H9 (cell line): Measurements from ENCODE around the gene ISYNA1. TPM values are rescaled to one million over a fixed set of nuclear protein-coding genes. Genes with fewer than 3 reads are reported as not detected.

Source experiments
- DNase-seq: peaks from one replicate; pipeline ENCODE4 v3.0.0-alpha.2; 2017
- H2AFZ ChIP-seq: one replicate; pipeline ENCODE4 v1.6.1; 2013; ENCODE audit warnings: mild to moderate bottlenecking, low read length, control low read depth, moderate library complexity
- H2AK5ac ChIP-seq: 2 replicates; pipeline ENCODE4 v1.6.1; 2013; ENCODE audit warnings: low read length, control low read depth, mixed read lengths; ENCODE audit not compliant: insufficient read length
- H2BK120ac ChIP-seq: one replicate; pipeline ENCODE4 v1.6.1; 2013; ENCODE audit warnings: low read depth, mild to moderate bottlenecking, low read length, control low read depth, inconsistent platforms; ENCODE audit not compliant: poor library complexity, severe bottlenecking
- H2BK12ac ChIP-seq: 2 replicates; pipeline ENCODE4 v1.6.1; 2013; ENCODE audit warnings: low read length, control low read depth, mixed read lengths, low read depth; ENCODE audit not compliant: insufficient read length
- H2BK15ac ChIP-seq: 2 replicates; pipeline ENCODE4 v1.6.1; 2013; ENCODE audit warnings: low read depth, low read length, control low read depth
- H2BK20ac ChIP-seq: one replicate; pipeline ENCODE4 v1.6.1; 2013; ENCODE audit warnings: low read depth, mild to moderate bottlenecking, low read length, control low read depth, inconsistent platforms; ENCODE audit not compliant: poor library complexity, severe bottlenecking
- H2BK5ac ChIP-seq: 2 replicates; pipeline ENCODE4 v1.6.1; 2013; ENCODE audit warnings: low read length, control low read depth, mixed read lengths; ENCODE audit not compliant: insufficient read length
- H3K14ac ChIP-seq: 2 replicates; pipeline ENCODE4 v1.6.1; 2013; ENCODE audit warnings: low read length, control low read depth; ENCODE audit not compliant: insufficient read depth
- H3K18ac ChIP-seq: 2 replicates; pipeline ENCODE4 v1.6.1; 2013; ENCODE audit warnings: low read depth, mild to moderate bottlenecking, mixed read lengths, low read length, control low read depth; ENCODE audit not compliant: insufficient read length
- H3K23ac ChIP-seq: 2 replicates; pipeline ENCODE4 v1.6.1; 2013; ENCODE audit warnings: low read length, control low read depth, mixed read lengths, low read depth; ENCODE audit not compliant: insufficient read length
- H3K23me2 ChIP-seq: 2 replicates; pipeline ENCODE4 v1.6.1; 2013; ENCODE audit warnings: low read depth, mild to moderate bottlenecking, mixed read lengths, low read length, control low read depth; ENCODE audit not compliant: insufficient read length, poor library complexity, severe bottlenecking
- H3K27ac ChIP-seq: 2 replicates; pipeline ENCODE4 v1.5.1; 2013; ENCODE audit warnings: low read length, control low read depth, mixed read lengths, low read depth; ENCODE audit not compliant: insufficient read length
- H3K27me3 ChIP-seq: 2 replicates; pipeline ENCODE4 v1.6.1; 2013; ENCODE audit warnings: low read length, control low read depth, inconsistent platforms; ENCODE audit not compliant: insufficient read depth
- H3K4ac ChIP-seq: 2 replicates; pipeline ENCODE4 v1.6.1; 2013; ENCODE audit warnings: low read depth, mild to moderate bottlenecking, control low read depth, inconsistent platforms, low read length, moderate library complexity
- H3K4me1 ChIP-seq: 2 replicates; pipeline ENCODE4 v1.6.1; 2013; ENCODE audit warnings: low read length, control low read depth, inconsistent platforms; ENCODE audit not compliant: insufficient read depth
- H3K4me2 ChIP-seq: 2 replicates; pipeline ENCODE4 v1.6.1; 2013; ENCODE audit warnings: low read length, control low read depth, mixed read lengths; ENCODE audit not compliant: insufficient read length, insufficient read depth
- H3K56ac ChIP-seq: 2 replicates; pipeline ENCODE4 v1.6.1; 2013; ENCODE audit warnings: low read depth, mild to moderate bottlenecking, mixed read lengths, low read length, control low read depth; ENCODE audit not compliant: insufficient read length
- H3K79me1 ChIP-seq: 2 replicates; pipeline ENCODE4 v1.6.1; 2013; ENCODE audit warnings: low read depth, mild to moderate bottlenecking, moderate library complexity, low read length, control low read depth, inconsistent platforms; ENCODE audit not compliant: insufficient read depth, poor library complexity, severe bottlenecking
- H3K79me2 ChIP-seq: 2 replicates; pipeline ENCODE4 v1.6.1; 2013; ENCODE audit warnings: low read length, control low read depth, inconsistent platforms; ENCODE audit not compliant: insufficient read depth
- H3K9ac ChIP-seq: 2 replicates; pipeline ENCODE4 v1.6.1; 2013; ENCODE audit warnings: low read length, control low read depth, mixed read lengths; ENCODE audit not compliant: insufficient read length; ENCODE audit errors: extremely low read depth
- H3K9me3 ChIP-seq: one replicate; pipeline ENCODE4 v1.6.1; 2013; ENCODE audit warnings: low read depth, low read length, inconsistent platforms; ENCODE audit not compliant: control insufficient read depth
- H3T11ph ChIP-seq: one replicate; pipeline ENCODE4 v1.6.1; 2013; ENCODE audit warnings: mild to moderate bottlenecking, low read length, control low read depth, inconsistent platforms
- H4K20me1 ChIP-seq: one replicate; pipeline ENCODE4 v1.6.1; 2013; ENCODE audit not compliant: control insufficient read depth, insufficient read length, insufficient read depth
- H4K5ac ChIP-seq: 2 replicates; pipeline ENCODE4 v1.6.1; 2013; ENCODE audit warnings: low read depth, mild to moderate bottlenecking, mixed read lengths, low read length, control low read depth; ENCODE audit not compliant: insufficient read length
- H4K8ac ChIP-seq: replicated peaks from 2 replicates; pipeline ENCODE4 v1.6.1; 2013; ENCODE audit warnings: low read length, control low read depth, mixed read lengths, low read depth; ENCODE audit not compliant: insufficient read length
- H4K91ac ChIP-seq: 2 replicates; pipeline ENCODE4 v1.6.1; 2013; ENCODE audit warnings: low read depth, mild to moderate bottlenecking, moderate library complexity, mixed read lengths, low read length, control low read depth; ENCODE audit not compliant: insufficient read length
- H3K27ac Mint-ChIP-seq, 3 experiments: 2 replicates in 2 of 3; 3 replicates in 1 of 3; pipeline ENCODE4 v1.8.0; 2020 to 2021; ENCODE audit warnings: mixed read lengths in 3 of 3, mild to moderate bottlenecking in 1 of 3, moderate library complexity in 1 of 3
- H3K27me3 Mint-ChIP-seq: 2 replicates; pipeline ENCODE4 v1.8.0; 2021; ENCODE audit warnings: low read depth, mild to moderate bottlenecking, moderate library complexity, mixed read lengths
- H3K36me3 Mint-ChIP-seq, 3 experiments: 2 replicates in 2 of 3; 3 replicates in 1 of 3; pipeline ENCODE4 v1.8.0; 2020 to 2021; ENCODE audit warnings: low read depth in 3 of 3, mixed read lengths in 3 of 3; ENCODE audit not compliant: insufficient read depth in 1 of 3
- H3K4me1 Mint-ChIP-seq, 2 experiments: 2 replicates each; pipeline ENCODE4 v1.8.0; 2020; ENCODE audit warnings: mixed read lengths in 2 of 2
- H3K4me3 Mint-ChIP-seq, 2 experiments: 2 replicates in 1 of 2; 3 replicates in 1 of 2; pipeline ENCODE4 v1.8.0; 2020 to 2021; ENCODE audit warnings: mild to moderate bottlenecking in 2 of 2, mixed read lengths in 2 of 2, moderate library complexity in 1 of 2
- H3K9me3 Mint-ChIP-seq, 2 experiments: 2 replicates in 1 of 2; 3 replicates in 1 of 2; pipeline ENCODE4 v1.8.0; 2020; ENCODE audit warnings: mild to moderate bottlenecking in 2 of 2, mixed read lengths in 2 of 2, moderate library complexity in 1 of 2
- CTCF ChIP-seq: fragments of 200-600 bp; sonication (generic); conservative IDR thresholded peaks from 3 replicates; pipeline ENCODE4 v1.8.0; 2021; ENCODE audit warnings: antibody characterized with exemption, mild to moderate bottlenecking
- whole genome bisulfite sequencing: extraction: QIAGEN DNeasy Blood & Tissue Kit; methylation state at CpG from one replicate; pipeline ENCODE4 v1.1.7; 2013; ENCODE audit warnings: missing lambda C conversion rate, low lambda C conversion rate, mixed read lengths; ENCODE audit not compliant: insufficient read length; ENCODE audit errors: extremely low coverage; 5-methylcytosine and 5-hydroxymethylcytosine counted together
- total RNA-seq: library from RNA; stranded (reverse); gene quantifications from 2 replicates; pipeline ENCODE4 v1.2.1, GENCODE V29; 2021

Gene ISYNA1
- total RNA-seq, 1 experiment from 2014 or later: 241 TPM

- Histone ChIP-seq H3T11ph (no peak overlapping the region), H2BK120ac (no peak overlapping the region), H2BK5ac (no peak overlapping the region), H3K27me3 (no peaks in the 10 kb centered on the region), H2AFZ (no peak overlapping the region), H3K79me2 (no peaks in the 10 kb centered on the region; the same call in 1 of the 2 replicates), H3K23me2 (no peaks in the 10 kb centered on the region), H3K14ac (no peak overlapping the region), H3K4ac (no peak overlapping the region), H3K4me2 (no peak overlapping the region), H3K27ac (no peak overlapping the region), H4K5ac (no peak overlapping the region), H3K9ac (no peak overlapping the region), H4K8ac (no peak overlapping the region), H3K18ac (no peak overlapping the region), H2BK12ac (no peak overlapping the region), H2AK5ac (no peak overlapping the region), H3K56ac (no peak overlapping the region), H3K9me3 (no peaks in the 10 kb centered on the region), H2BK20ac (no peak overlapping the region), H2BK15ac (no peak overlapping the region), H3K79me1 (peaks cover 2% of the 10 kb centered on the region), H4K91ac (no peak overlapping the region), H3K23ac (no peak overlapping the region), H3K4me1 (no peaks in the 10 kb centered on the region), H4K20me1 (no peaks in the 10 kb centered on the region)
- Mint-ChIP-seq H3K9me3 (no peaks in the 10 kb centered on the region), H3K27me3 (no peaks in the 10 kb centered on the region), H3K4me3 (no peak overlapping the region), H3K36me3 (peaks cover 0 to 2% (median 0%) of the 10 kb centered on the region in 3 experiments; a peak in 1 of 7 replicates), H3K4me1 (peaks cover 11 to 13% of the 10 kb centered on the region in 2 experiments), H3K27ac (no peak overlapping the region; a peak in 1 of 7 replicates)
- WGBS: no CpG with 5 or more reads among the region's 2 CpGs
- DNase-seq: no peak
- TF ChIP-seq CTCF: no peak
Measured at GRCh38 chr19:18470787-18471186, 32.9 kb upstream of the ISYNA1 start.
